GM21825 (cell line): ENCODE results near the gene HTRA3.

Experiments used
- ATAC-seq: cut with Tn5 transposase; IDR thresholded peaks from one replicate; pipeline ENCODE4 v1.9.1; 2021; ENCODE audit warnings: mild to moderate bottlenecking, moderate library complexity; ENCODE audit not compliant: unreplicated experiment

HTRA3 gene

DNA sequence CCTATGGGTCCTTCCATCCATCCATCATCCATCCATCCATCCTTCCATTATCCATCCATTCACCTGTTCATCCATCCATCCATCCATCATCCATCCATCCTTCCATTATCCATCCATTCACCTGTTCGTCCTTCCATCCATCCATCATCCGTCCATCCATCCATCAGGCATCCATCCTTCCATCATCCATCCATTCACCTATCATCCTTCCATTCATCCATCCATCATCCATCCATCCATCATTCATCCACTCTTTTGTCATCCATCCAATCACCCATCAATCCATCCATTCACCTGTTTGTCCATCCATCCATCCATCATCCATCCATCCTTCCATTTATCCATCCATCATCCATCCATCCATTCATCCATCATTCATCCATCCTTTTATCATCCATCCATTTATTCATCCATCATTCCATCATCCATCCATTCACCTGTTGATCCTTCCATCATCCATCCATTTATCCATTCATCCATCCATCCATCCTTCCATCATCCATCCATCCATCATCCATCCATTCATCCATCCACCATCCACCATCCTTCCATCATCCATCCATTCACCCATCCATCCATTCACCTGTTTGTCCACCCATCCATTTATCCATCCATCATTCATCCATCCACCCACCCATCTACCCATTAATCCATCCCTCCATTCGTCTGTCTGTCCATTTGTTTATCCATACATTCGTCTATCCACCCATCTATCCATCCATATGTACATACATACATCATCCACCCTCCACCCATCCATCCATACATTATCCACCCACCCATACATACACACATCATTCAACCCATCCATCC is 35.7 kb upstream of the HTRA3 start:
- ATAC-seq = no peak

DNA sequence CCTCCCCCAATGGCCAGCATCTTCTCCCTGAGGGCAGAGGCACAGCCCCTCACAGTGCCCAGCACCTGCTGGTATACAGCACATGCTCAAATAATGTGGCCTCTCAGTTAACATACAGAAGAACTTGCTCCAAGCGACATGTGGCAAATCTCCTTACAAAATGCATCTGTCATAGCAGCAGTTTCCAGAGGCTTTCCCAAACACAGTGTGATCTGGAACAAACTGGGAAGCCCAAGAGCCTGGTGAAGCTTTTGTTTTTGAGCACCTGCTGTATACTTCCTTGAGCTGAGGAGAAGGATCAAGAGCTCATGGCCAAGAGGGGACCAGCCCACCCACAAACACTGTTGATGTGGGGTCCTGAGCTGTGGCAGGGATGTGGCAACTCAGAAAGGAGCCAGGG is 34.8 kb upstream of the HTRA3 start:
- no peak for ATAC-seq

DNA sequence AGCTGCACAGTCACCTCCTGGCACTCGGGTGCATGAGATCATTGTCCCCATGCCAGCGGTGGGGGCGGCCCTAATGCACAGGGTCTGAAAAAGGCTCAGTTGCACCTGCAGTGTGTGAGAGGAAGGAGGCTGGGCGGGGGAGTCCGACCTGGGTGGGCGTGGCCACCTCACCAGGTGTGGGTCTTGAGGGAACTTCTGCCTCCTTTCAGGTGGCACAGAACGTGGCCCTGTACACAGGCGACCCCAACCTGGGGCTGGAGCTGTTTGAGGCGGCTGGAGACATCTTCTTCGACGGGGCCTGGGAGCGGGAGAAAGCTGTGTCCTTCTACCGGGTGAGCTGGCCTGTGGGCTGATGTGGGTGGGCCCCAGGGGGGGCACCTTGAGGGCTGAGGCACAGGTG is 34.3 kb upstream of the HTRA3 start:
- ATAC-seq = no peak

DNA sequence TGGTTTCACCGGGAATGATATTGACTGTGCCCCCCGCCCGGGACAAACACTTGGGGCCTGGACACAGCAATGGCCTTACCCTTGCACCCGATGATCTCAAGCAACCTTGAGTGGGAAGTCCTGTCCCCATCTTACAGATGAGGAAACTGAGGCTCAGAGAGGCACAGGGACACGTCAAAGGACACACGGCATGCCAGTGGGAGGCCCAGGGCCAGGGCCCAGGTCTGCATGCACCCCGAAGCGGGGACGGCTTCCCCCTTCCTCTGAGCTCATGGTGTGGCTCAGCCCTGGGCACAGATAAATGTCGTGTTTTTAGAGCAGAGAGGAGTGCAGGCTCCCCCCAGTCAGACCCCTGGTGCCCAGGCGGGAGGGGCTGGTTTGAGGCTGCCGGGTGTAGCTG is 33.9 kb upstream of the HTRA3 start:
- ATAC-seq = no peak

DNA sequence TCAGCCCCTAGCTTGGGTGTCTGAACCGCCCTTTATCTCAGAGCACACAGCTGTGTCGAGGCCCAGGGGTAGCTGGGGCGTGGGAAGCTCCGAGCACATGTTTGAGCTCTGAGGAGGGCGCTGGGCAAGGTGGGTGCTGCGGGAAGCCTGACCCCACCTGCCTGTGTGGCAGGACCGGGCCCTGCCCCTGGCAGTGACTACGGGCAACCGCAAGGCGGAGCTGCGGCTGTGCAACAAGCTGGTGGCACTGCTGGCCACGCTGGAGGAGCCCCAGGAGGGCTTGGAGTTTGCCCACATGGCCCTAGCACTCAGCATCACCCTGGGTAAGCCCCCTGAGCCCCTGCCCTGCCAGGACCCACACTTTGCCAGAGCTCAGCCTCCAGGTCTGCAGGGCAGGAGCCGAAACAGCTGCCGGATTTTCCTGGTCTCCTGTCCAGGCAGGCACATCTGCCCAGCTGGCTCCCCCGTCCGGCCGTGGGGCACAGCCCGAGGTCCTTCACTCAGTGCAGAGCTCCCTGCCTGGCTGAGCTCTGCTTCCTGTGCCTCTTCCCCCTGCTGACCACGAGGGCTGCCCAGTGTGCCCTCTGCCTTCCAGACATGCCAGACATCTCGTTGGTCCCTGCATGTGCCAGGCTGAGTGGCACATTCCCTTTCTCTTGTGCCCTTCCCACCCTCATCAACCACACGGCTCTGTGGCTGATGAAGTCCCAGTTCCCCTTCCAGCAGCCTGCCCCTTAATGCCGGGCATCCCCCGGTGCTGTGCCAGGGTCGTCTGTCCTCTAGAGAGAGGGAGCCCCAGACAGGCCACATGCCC is 33.2 kb upstream of the HTRA3 start:
- ATAC-seq = no peak

DNA sequence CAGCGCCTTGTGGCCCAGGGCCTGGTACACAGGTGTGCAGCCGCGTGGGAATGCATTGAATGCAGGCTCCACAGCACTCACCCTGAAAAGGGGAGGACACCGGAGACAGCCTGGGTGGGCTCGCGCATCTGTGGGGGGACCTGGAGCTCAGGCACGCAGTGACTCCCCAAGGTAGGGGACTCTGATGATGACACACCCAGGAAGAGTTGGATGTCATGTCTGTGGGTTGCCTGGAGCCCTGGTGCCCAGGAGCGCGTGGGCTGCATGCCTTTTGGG is 32.7 kb upstream of the HTRA3 start:
- no peak for ATAC-seq

DNA sequence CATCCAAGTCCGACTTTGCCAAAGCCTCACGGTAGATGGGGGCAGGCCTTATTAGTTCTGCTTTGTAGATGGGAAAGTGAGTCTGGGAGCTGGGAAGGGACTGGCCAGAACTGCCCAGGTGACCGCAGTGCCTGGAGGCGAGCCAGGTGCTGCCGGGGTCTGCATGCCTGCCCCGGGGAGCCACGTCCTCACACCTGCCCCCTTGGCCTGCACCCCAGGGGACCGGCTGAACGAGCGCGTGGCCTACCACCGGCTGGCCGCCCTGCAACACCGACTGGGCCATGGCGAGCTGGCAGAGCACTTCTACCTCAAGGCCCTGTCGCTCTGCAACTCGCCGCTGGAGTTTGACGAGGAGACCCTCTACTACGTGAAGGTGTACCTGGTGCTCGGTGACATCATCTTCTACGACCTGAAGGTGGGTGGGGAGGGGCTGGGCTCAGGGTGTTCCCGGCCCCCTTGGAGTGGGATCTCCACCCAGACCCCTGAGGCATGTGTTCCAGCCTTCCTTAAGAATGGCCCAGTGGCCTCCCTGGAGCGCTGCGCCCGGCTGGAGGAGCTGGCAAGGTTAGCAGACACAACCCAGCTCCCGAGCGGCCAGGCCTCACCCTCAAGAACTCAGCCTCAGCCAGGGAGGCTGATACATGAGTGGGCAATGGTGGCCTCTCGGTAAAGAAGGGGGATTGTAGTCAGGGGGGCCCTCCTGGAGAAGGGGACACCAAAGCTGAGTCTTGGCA is 32.1 kb upstream of the HTRA3 start:
- no peak for ATAC-seq

DNA sequence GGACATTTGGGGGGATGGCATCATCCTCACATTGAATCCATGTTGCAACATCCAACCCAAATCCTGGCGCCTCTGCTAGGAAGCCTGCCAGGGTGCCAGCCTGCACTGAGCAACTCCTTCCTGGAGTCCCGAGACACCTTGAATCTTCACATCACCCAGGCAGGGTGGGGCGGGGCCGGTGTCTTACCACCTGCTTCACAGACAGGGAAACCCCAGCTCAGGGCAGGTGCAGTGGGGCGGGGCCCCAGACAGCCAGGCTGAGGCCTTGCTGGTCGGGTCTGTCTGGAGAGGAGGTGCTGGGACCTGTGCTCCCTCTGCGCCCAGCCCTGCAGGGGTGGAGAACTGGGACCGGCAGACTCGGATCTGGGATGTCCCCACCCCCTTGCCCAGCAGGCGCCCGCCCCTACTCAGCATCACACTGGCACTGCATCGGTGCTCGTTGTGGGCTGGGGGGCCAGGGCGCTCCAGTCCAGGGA is 31.5 kb upstream of the HTRA3 start:
- no peak for ATAC-seq

DNA sequence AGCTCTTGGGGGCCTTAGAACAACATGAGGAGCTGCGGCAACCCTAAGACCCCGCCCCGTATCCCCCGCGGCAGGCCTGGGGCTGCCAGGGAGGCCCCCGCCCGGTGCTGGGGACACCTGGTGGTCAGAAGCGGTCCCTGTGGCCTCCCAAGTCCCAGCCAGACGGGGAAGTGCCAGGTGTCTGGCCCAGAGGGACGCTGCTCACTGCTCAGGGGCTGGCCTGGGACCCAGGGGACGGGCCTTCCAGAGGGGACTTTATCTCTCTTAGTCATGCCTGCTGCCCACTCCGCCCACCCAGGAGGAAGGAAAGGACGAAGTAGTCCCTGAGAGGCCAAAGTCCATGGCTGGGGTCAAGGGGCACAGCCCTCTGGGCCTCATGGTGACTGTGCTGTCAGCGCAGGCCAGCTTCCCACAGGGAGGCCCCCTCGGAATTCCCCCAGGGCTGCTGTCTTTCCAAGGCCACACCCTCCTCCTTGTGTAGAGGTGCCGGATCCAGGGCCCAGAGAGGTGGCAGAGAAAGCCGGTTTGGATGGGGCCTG is 31.0 kb upstream of the HTRA3 start:
- no peak for ATAC-seq

DNA sequence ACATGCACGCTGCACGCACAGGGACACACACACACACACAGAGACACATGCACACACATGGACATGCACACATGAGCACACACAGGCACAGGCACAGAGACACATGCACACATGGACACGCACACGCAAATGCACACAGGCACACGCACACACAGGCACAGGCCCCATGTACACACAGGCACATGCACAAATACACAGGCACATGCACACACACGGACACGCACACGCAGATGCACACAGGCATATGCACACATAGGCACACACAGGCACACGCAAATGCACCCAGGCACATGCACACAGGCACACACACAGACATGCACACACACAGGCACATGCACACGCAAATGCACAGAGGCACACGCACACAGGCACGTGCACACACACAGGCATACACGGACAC is 30.3 kb upstream of the HTRA3 start:
- no peak for ATAC-seq

DNA sequence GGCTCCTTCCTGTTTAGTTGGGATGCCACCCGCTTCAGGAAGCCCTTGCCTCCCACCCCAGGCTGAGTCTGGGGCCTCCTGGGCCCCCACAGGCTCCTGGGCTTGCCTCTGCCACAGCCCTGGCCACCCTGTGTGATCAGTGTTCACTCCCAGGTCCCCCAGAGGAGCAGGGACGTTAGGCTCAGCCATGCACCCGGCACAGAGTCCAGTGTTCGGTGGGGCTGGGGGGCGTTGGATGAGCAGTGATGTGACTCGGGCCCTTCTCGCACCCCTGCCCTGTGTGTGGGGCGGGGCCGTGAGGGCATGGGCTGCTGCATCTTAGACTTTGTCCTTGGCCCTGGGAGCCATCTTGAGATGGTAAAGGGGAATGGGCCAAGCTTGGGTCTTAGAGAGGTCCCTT is 29.9 kb upstream of the HTRA3 start:
- no peak for ATAC-seq

DNA sequence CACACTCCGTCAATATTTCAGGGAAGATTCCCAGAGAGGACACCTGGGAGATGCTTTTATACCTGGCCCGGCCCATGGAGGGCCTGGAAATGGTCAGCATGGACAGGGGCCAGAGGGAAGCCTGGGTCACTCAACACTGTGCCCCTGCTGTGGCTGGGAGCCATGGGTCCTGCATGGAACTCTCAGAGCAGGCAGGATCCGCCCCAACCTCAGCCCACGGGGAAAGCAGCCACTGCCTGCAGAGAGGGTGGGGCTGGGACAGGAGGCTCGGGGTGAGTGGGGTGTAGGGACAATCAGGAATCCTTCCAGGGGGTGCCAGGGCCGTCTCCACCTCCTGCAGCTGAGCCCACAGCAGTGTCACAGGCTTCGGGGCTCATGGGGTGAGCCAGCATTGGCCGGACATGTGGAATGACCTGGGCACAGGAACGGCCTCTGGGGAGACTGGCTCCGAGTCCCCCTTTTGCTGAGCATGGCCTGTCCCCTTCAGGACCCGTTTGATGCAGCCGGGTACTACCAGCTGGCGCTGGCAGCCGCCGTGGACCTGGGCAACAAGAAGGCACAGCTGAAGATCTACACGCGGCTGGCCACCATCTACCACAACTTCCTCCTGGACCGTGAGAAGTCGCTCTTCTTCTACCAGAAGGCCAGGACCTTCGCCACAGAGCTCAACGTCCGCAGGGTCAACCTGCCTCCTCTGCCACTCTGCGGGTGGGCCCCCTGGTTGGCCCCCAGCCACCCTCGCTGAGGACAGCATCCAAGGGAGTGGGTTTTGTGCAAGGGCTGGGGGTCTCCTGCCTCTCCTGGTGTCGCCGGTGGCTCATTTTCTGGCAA is 29.1 kb upstream of the HTRA3 start:
- no peak for ATAC-seq

DNA sequence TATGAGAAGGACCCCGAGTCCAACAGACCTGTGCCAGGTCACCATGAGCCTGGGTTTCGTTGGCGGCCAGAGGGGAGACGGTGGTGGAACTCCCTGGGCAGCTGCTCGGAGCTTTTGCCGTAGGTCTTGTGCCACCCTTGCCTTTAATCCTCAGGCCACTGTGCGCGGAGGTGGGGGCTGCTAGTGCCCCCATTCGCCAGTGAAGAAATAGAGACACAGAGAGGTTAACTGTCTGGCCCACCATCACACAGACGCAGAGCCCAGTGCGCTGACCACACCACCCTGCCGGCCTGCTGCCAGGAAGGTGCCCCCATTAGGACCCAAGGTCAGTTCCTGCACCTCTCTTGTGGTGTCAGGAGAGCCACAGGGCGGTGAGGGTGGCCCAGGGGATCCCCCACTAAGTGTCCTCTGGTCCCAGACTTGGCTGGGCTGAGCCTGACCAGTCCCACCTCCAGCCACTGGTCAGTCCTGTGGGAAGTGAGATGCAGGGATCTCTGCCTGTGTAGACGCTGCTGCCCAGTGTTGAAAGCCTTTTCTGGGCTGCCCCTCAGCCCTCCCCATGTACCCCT is 28.3 kb upstream of the HTRA3 start:
- ATAC-seq = no peak

DNA sequence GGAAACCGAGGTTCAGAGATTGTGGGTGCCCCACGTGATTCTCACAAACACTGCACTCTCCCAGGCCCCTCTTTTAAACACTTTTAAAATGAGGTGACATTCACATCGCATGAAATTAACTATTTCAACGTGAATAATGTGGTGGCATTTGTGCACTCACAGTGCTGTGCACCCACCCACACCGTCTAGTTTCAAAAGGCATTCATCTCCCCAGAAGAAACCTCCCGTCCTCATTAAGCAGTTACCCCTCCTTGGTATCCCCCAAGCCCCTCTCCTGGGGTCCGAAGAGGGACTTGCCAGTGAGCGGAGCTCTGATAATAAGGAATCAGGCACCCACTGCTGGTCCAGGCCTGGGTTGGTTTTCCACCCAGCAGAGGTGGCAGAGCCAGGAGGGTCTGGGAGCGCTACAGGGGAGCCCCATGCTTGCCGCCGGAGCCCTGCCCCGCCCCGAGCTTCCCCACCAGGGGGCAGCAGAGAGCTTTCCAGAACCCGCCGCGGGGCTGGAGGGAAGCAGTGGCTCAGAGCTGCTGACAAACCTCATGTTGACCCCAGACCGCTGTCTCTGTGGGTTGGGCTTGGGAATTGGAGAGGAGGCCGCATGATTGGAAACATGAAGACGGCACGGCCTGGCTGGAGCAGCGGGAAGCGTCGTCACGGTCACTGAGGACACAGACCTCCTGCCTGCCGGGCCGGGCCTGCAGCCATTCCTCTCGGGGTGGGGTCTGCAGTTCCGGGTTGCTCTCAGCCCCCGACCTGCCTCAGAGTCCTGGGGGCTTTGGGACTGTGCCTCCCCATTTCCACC is 27.5 kb upstream of the HTRA3 start:
- peak; percentile 77 for ATAC-seq

DNA sequence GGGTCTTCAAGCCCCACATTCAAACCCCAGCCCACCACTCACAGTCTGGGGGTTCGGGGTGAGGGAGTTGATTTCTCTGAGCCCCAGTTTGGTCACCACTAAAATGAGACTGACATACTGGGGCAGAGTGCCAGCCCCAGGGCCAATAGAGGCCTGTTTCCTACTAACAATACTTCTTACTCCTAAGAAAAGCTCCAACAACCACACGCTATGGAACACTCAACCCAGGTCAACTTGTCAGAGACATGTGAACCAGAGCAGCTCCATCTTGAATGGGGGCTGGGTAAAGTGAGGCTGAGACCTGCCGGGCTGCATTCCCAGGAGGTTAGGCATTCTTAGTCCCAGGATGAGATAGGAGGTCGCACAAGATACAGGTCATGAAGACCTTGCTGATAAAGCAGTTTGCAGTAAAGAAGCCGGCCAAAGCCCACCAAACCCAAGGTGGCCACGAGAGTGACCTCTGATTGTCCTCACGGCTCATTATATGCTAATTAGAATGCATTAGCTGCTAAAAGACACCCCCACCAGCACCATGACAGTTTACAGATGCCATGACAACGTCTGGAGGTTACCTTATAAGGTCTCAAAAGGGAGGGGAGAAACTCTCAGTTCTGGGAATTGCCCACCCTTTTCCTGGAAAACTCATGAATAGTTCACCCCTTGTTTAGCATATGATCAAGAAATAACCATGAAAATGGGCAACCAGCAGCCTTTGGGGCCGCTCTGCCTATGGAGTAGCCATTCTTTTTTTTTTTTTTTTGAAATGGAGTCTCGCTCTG is 26.6 kb upstream of the HTRA3 start:
- no peak for ATAC-seq

DNA sequence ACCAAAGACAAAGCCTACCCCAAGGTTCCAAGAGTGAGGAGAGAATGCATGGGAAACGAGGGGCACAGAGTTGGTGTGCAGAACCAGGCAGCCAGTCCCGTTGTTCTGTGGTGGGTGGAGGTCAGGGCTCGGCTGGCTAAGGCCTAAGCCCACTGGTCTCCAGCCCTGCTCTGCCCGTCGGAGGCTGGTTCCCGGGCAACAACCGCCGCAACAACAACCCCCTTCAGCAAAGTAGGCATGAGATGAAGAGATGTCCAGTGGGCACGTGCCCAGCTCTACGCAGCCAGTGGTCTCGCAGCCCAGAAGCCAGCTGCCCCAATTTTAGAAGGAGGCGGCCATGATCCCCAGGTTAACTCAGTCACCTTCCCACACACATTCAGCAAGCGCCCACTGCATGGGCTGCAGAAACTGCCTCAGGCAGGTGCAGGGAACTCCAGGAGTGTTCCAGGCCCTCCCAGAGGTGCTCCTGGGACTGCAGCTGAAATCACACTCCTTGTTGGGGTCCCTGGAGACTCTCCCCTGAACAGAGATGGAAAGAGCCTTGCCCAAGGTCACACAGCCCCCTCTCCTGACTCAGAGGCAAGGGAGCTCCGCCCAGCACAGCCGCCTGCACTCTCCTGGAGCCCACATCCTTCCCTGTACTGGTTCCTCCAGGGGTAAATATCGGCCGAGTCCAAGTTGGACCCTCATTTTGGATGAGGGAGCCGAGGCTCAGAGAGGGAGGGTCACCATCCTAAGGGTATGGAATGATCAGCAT is 25.4 kb upstream of the HTRA3 start:
- ATAC-seq = no peak

DNA sequence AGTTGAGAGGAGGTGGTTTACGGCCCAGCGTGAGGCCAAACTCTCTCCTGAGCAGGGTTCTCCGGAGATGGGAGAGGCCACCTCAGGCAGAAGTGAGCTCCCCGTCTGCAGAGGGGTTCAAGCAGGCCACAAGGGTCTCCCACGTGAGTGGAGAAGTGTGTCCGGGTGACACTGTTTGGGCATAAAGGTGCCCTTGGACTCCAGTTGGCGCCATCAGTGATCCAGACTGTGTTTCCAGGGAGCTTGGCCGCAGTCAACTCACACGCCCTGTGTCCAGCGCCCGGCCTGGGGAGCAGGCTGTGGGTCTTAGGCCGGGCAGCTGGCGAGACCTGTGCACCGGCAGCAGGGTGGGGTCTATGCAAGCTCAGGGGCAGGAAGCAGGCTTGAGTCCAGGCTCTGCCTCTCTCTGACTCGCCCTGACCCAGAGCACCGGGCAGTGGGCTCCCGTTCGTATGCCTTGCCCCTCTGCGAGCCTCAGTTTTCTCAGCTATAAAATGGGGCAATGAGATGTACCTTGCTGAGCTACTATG is 24.6 kb upstream of the HTRA3 start:
- no peak for ATAC-seq
